ENCODE results near the gene TMEM38B.

TMEM38B gene

GRCh38 chr9:105683688-105684275 is 10.6 kb upstream of the TMEM38B start:
- TF ChIP-seq SUZ12 (IDR thresholded peaks at IDR 0.05; ENCODE audit: extremely low read depth, insufficient read depth, insufficient read length) (no peak), YY1 (IDR thresholded peaks at IDR 0.05; ENCODE audit: insufficient read depth, insufficient read length) (no peak), ZNF274 (IDR thresholded peaks at IDR 0.05; ENCODE audit: low read depth, low read length) (no peak)
- Histone ChIP-seq H3K9me3 (ENCODE audit: insufficient read depth, low read length) (no peaks in the 10 kb centered on the region), H3K27me3 (ENCODE audit: insufficient read depth, insufficient read length) (no peaks in the 10 kb centered on the region), H3K36me3 (ENCODE audit: insufficient read depth, insufficient read length, low read length) (no peaks in the 10 kb centered on the region), H3K4me3 (ENCODE audit: insufficient read length, low read depth) (no peak overlapping the region), H3K4me1 (ENCODE audit: insufficient read depth, insufficient read length) (no peaks in the 10 kb centered on the region), H3K9ac (ENCODE audit: insufficient read length, low read depth) (no peak overlapping the region)
- DNase-seq (ENCODE audit: low read depth, low spot score): no peak

DNA sequence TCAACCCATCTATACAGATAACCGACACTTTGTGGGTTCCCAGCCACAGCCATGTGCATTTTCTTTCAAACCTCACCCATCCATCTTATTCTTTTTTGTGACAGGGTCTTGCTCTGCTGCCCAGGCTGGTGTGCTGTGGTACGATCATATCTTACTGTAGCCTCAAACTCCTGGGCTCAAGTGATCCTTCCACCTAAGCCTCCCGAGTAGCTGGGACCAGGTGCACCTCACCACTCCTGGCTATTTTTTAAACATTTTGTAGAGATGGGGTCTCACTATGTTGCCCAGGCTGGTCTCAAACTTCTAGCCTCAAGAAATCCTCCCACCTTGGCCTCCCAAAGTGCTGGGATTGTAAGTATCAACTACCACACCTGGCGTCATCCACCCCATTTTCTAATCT is 7.4 kb upstream of the TMEM38B start:
- DNase-seq (ENCODE audit: low read depth, low spot score): no peak
- H3K9ac ChIP-seq (ENCODE audit: insufficient read length, low read depth): no peak overlapping the region
- no peak for TF ChIP-seq SUZ12 (IDR thresholded peaks at IDR 0.05; ENCODE audit: extremely low read depth, insufficient read depth, insufficient read length)
- TF ChIP-seq YY1 (IDR thresholded peaks at IDR 0.05; ENCODE audit: insufficient read depth, insufficient read length): no peak
- TF ChIP-seq ZNF274 (IDR thresholded peaks at IDR 0.05; ENCODE audit: low read depth, low read length): no peak
- H3K9me3 ChIP-seq (ENCODE audit: insufficient read depth, low read length): no peaks in the 10 kb centered on the region
- H3K27me3 ChIP-seq (ENCODE audit: insufficient read depth, insufficient read length): peaks cover 9% of the 10 kb centered on the region
- H3K36me3 ChIP-seq (ENCODE audit: insufficient read depth, insufficient read length, low read length): no peaks in the 10 kb centered on the region
- H3K4me3 ChIP-seq (ENCODE audit: insufficient read length, low read depth): no peak overlapping the region
- no peaks in the 10 kb centered on the region for H3K4me1 ChIP-seq (ENCODE audit: insufficient read depth, insufficient read length)

DNA sequence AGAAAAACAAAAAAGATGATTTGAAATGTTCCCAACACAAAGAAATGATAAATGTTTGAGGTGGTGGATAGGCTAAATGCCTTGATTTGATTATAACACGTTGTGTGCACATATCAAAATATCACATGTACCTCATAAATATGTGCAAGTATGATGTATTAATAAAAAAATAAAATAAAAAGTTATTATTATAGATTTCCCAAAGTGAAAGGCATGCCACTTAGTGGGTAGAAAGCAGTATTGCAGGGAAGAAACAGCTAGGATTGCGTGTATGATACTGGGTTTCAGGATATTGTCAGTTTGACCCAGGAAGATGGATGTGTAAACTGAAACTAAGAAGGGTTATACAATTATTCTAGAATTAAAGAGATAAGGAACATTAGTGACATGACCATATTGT is 3.6 kb upstream of the TMEM38B start:
- Histone ChIP-seq H3K27me3 (ENCODE audit: insufficient read depth, insufficient read length) (peaks cover 42% of the 10 kb centered on the region), H3K9ac (ENCODE audit: insufficient read length, low read depth) (no peak overlapping the region), H3K4me1 (ENCODE audit: insufficient read depth, insufficient read length) (peaks cover 3% of the 10 kb centered on the region), H3K36me3 (ENCODE audit: insufficient read depth, insufficient read length, low read length) (no peaks in the 10 kb centered on the region), H3K4me3 (ENCODE audit: insufficient read length, low read depth) (no peak overlapping the region), H3K9me3 (ENCODE audit: insufficient read depth, low read length) (no peaks in the 10 kb centered on the region)
- no peak for DNase-seq (ENCODE audit: low read depth, low spot score)
- no peak for TF ChIP-seq YY1 (IDR thresholded peaks at IDR 0.05; ENCODE audit: insufficient read depth, insufficient read length)
- no peak for TF ChIP-seq SUZ12 (IDR thresholded peaks at IDR 0.05; ENCODE audit: extremely low read depth, insufficient read depth, insufficient read length)
- no peak for TF ChIP-seq ZNF274 (IDR thresholded peaks at IDR 0.05; ENCODE audit: low read depth, low read length)

GRCh38 chr9:105693435-105694189 is 729 bp upstream of the TMEM38B start:
- Histone ChIP-seq H3K4me3 (ENCODE audit: insufficient read length, low read depth) (peak overlapping the region; percentile 75), H3K4me1 (ENCODE audit: insufficient read depth, insufficient read length) (peaks cover 3% of the 10 kb centered on the region), H3K36me3 (ENCODE audit: insufficient read depth, insufficient read length, low read length) (no peaks in the 10 kb centered on the region), H3K9ac (ENCODE audit: insufficient read length, low read depth) (peak overlapping the region; percentile 16), H3K9me3 (ENCODE audit: insufficient read depth, low read length) (no peaks in the 10 kb centered on the region), H3K27me3 (ENCODE audit: insufficient read depth, insufficient read length) (peaks cover 45% of the 10 kb centered on the region)
- no peak for DNase-seq (ENCODE audit: low read depth, low spot score)
- TF ChIP-seq SUZ12 (IDR thresholded peaks at IDR 0.05; ENCODE audit: extremely low read depth, insufficient read depth, insufficient read length) (no peak), ZNF274 (IDR thresholded peaks at IDR 0.05; ENCODE audit: low read depth, low read length) (no peak), YY1 (IDR thresholded peaks at IDR 0.05; ENCODE audit: insufficient read depth, insufficient read length) (no peak)

GRCh38 chr9:105694848-105695581 is 674 bp downstream of the TMEM38B start:
- Histone ChIP-seq H3K36me3 (ENCODE audit: insufficient read depth, insufficient read length, low read length) (no peaks in the 10 kb centered on the region), H3K27me3 (ENCODE audit: insufficient read depth, insufficient read length) (peaks cover 45% of the 10 kb centered on the region), H3K9ac (ENCODE audit: insufficient read length, low read depth) (peak overlapping the region; percentile 81), H3K4me1 (ENCODE audit: insufficient read depth, insufficient read length) (peaks cover 3% of the 10 kb centered on the region), H3K4me3 (ENCODE audit: insufficient read length, low read depth) (peak overlapping the region; percentile 75), H3K9me3 (ENCODE audit: insufficient read depth, low read length) (no peaks in the 10 kb centered on the region)
- TF ChIP-seq ZNF274 (IDR thresholded peaks at IDR 0.05; ENCODE audit: low read depth, low read length): no peak
- no peak for TF ChIP-seq YY1 (IDR thresholded peaks at IDR 0.05; ENCODE audit: insufficient read depth, insufficient read length)
- TF ChIP-seq SUZ12 (IDR thresholded peaks at IDR 0.05; ENCODE audit: extremely low read depth, insufficient read depth, insufficient read length): no peak
- peak; percentile 32 for DNase-seq (ENCODE audit: low read depth, low spot score)

- TF ChIP-seq SUZ12 (IDR thresholded peaks at IDR 0.05; ENCODE audit: extremely low read depth, insufficient read depth, insufficient read length): no peak
- no peak for TF ChIP-seq ZNF274 (IDR thresholded peaks at IDR 0.05; ENCODE audit: low read depth, low read length)
- TF ChIP-seq YY1 (IDR thresholded peaks at IDR 0.05; ENCODE audit: insufficient read depth, insufficient read length): no peak
- H3K9me3 ChIP-seq (ENCODE audit: insufficient read depth, low read length): no peaks in the 10 kb centered on the region
- DNase-seq (ENCODE audit: low read depth, low spot score): no peak
- H3K36me3 ChIP-seq (ENCODE audit: insufficient read depth, insufficient read length, low read length): no peaks in the 10 kb centered on the region
- peaks cover 41% of the 10 kb centered on the region for H3K27me3 ChIP-seq (ENCODE audit: insufficient read depth, insufficient read length)
- no peak overlapping the region for H3K9ac ChIP-seq (ENCODE audit: insufficient read length, low read depth)
- H3K4me1 ChIP-seq (ENCODE audit: insufficient read depth, insufficient read length): peaks cover 3% of the 10 kb centered on the region
- H3K4me3 ChIP-seq (ENCODE audit: insufficient read length, low read depth): no peak overlapping the region
Observed at GRCh38 chr9:105696219-105696793, 2.0 kb downstream of the TMEM38B start.

Data from NT2/D1 (cell line).